ENCODE data around the gene DYNC1I2.
"Not testable (repeated sequence)": the region's sequence is repeated elsewhere in the genome, so short reads cannot be mapped to it uniquely, and the experiment has no call there.

Gene DYNC1I2

DNA sequence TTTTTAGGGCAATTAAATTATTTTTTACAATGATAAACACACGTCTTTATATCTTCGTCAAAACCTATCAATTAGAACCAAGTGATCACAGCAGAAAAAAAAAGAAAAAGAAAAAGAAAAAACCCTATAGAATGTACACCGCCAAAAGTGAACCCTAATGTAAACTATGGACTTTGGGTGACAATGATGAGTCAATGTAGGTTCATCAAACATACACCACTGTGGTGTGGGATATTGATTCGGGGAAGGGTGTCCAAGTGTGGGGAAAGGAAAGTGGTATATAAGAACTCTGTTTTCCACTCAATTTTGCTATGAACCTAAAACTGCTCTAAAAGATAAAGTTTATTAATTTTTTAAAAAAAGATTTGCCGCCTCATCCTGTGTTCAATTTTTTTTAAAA is 85.1 kb downstream of the DYNC1I2 start:
- DNase-seq (ENCODE audit: low read depth) = no peak

DNA sequence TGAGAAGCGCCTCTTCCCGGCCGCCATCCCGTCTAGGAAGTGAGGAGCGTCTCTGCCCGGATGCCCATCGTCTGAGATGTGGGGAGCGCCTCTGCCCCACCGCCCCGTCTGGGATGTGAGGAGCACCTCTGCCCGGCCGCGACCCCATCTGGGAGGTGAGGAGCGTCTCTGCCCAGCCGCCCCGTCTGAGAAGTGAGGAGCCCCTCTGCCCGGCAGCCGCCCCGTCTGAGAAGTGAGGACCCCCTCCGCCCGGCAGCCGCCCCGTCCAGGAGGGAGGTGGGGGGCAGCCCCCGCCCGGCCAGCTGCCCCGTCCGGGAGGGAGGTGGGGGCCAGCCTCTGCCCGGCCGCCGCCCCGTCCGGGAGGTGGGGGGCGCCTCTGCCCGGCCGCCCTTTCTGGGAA is 87.3 kb downstream of the DYNC1I2 start:
- H3K4me3 ChIP-seq (ENCODE audit: low read length); DNase-seq (ENCODE audit: low read depth): not testable (repeated sequence)

More for the DNA sequence above, 85.1 kb downstream of the DYNC1I2 start:
- H3K4me3 ChIP-seq (ENCODE audit: low read length) = no peak overlapping the region
- TF ChIP-seq, protein P1, sequence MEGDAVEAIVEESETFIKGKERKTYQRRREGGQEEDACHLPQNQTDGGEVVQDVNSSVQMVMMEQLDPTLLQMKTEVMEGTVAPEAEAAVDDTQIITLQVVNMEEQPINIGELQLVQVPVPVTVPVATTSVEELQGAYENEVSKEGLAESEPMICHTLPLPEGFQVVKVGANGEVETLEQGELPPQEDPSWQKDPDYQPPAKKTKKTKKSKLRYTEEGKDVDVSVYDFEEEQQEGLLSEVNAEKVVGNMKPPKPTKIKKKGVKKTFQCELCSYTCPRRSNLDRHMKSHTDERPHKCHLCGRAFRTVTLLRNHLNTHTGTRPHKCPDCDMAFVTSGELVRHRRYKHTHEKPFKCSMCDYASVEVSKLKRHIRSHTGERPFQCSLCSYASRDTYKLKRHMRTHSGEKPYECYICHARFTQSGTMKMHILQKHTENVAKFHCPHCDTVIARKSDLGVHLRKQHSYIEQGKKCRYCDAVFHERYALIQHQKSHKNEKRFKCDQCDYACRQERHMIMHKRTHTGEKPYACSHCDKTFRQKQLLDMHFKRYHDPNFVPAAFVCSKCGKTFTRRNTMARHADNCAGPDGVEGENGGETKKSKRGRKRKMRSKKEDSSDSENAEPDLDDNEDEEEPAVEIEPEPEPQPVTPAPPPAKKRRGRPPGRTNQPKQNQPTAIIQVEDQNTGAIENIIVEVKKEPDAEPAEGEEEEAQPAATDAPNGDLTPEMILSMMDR (conservative IDR thresholded peaks at IDR 0.05; ENCODE audit: low read length) = no peak

DNA sequence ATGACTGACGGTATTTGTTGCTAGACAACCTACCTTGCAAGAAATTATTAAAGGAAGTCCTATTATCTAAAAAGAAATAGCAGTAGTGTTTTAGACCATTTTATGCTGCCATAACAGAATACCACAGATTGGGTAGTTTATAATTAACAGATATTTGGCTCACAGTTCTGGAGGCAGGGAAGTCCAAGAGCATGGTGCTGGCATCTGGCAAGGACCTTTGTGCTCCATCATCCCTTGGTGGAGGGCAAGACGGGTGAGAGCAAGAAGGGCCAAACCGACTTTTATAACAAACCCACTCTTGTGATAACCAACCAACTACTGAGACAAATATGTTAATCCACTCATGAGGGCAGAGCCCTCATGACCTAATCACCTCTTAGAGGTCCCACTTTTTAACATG is 91.2 kb downstream of the DYNC1I2 start:
- H3K4me3 ChIP-seq (ENCODE audit: low read length) = no peak overlapping the region
- TF ChIP-seq, protein P1 (conservative IDR thresholded peaks at IDR 0.05; ENCODE audit: low read length) = no peak
- no peak for DNase-seq (ENCODE audit: low read depth)

DNA sequence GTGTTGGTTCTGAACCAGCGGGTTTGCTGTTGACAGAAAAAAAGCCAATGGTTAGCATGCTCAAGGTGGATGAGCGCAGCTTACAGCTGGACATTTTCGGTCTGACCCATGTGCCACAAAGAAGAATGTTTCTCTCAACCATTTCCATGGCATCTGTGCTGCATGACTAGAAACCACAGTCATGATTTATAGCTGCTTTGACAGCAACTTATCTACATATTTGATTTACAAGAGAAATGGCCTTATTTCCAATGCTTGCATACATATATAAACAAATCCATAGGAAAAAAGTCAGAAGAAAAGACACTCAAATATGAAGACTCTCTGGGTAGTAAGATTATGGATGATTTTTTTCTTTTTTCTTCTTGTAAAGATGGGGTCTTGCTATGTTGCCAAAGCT is 98.2 kb downstream of the DYNC1I2 start:
- TF ChIP-seq, protein P1 (conservative IDR thresholded peaks at IDR 0.05; ENCODE audit: low read length) = no peak
- no peak overlapping the region for H3K4me3 ChIP-seq (ENCODE audit: low read length)
- no peak for DNase-seq (ENCODE audit: low read depth)

DNA sequence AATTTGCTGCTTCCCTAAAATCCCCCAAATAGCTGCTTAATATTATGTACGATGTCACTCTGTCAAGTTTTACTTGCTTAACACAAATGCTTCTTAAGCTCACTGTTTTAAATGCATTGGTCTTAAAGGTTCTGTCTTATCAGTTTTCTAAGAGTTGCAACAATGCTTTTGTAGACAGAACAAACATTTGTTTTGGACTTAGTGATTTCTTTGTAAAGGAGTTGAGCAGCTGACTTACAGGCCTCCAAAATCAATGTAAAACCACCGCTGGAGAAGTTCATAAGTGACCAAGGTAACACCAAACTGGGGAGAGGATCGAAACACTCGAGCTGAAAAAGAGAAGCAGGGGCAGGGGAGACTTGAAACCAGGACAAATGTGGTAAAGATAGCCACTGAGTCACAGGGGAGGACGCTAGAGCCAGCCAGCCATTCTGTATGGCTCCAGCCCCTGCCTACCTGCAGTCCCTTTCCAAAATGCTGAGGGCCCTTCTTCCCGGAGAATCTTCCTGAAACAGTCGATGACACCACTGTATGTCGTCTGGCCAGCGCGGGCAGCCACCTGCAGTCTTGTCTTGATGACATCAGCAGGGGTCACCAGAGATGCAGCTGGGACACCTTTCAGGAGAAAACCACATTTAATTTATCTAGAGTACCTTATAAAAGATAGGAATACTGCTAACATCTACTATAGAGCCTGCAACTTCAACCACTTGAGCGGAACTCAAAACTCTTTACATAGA is 100.2 kb downstream of the DYNC1I2 start:
- no peak overlapping the region for H3K4me3 ChIP-seq (ENCODE audit: low read length)
- DNase-seq (ENCODE audit: low read depth) = no peak
- TF ChIP-seq, protein P1 (conservative IDR thresholded peaks at IDR 0.05; ENCODE audit: low read length) = no peak

DNA sequence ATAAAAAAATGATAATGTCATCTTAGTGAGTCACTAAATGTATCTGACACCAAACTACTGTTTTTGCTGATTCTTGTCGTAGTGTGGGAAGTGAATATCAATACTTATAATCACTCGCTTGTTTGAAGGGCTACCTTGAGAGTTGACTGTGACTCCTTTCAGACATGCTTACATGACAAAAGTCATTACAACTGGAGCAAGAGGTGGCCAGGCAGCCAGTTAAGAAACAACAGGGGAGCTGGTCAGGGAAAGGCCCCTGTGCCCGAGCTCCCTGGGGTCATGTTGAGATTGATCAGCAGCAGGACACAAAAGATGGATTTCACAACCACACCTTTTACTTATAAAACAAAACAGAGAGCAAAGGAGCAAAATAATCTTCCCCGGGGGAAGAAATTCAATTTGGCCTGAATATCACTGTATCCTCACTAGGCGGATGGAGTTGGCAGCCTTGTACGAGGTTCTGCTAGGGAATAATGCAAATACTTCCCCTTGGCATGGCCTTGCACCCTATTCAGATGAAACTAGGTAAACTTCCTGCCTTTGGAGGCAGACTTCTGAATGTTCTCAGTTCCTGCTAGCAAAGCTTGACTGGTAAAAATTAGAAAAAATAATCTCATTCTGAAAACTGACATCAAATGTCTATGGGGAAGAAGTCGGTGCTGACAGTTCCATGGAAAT is 101.2 kb downstream of the DYNC1I2 start:
- TF ChIP-seq, protein P1 (conservative IDR thresholded peaks at IDR 0.05; ENCODE audit: low read length) = no peak
- no peak for DNase-seq (ENCODE audit: low read depth)
- no peak overlapping the region for H3K4me3 ChIP-seq (ENCODE audit: low read length)

DNA sequence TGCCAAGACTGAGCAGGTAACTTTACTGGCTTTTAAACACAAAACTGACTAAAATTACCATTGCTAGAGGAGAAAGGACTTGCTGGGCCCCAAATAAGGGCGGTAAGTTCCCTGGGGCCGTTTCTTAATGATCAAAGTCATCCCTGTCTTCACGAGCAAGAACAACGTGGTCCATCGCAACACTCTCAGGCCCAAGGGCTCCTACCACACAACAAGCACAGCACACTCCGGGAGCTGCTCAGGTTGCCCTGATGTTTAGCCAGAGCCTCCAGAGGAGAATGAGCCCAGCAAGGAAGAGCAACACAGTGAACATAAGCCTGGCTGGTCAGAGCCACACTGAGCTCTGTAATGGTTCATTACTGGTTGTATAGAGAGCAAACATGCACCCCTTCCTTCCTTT is 102.7 kb downstream of the DYNC1I2 start:
- TF ChIP-seq, protein P1 (conservative IDR thresholded peaks at IDR 0.05; ENCODE audit: low read length) = no peak
- no peak overlapping the region for H3K4me3 ChIP-seq (ENCODE audit: low read length)
- DNase-seq (ENCODE audit: low read depth) = no peak

Data from AG10803 (cell line).